Measurements from ENCODE around the gene OR2M2.

DNA sequence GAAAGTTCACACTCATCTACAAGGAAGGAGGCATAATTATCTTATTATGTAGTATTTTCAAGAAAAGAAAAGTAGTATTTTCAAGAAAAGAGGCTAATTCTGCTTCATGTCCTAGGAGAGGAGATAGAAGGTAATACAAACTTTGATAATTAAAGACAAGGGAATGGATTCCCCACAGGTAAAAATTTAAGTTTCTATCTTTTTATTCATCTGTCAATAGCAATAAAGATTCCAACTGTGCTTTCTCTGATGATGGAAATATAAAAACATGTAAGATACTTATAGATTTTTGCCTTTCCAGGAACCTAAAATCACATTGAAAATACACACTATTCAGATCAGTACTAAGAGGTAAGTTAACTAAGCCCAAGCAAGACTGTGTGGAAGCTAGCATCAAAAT is at the start of gene OR2M2:
- TF ChIP-seq, protein P1, sequence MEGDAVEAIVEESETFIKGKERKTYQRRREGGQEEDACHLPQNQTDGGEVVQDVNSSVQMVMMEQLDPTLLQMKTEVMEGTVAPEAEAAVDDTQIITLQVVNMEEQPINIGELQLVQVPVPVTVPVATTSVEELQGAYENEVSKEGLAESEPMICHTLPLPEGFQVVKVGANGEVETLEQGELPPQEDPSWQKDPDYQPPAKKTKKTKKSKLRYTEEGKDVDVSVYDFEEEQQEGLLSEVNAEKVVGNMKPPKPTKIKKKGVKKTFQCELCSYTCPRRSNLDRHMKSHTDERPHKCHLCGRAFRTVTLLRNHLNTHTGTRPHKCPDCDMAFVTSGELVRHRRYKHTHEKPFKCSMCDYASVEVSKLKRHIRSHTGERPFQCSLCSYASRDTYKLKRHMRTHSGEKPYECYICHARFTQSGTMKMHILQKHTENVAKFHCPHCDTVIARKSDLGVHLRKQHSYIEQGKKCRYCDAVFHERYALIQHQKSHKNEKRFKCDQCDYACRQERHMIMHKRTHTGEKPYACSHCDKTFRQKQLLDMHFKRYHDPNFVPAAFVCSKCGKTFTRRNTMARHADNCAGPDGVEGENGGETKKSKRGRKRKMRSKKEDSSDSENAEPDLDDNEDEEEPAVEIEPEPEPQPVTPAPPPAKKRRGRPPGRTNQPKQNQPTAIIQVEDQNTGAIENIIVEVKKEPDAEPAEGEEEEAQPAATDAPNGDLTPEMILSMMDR (IDR thresholded peaks at IDR 0.05): no peak
- no peak for TF ChIP-seq POLR2A (IDR thresholded peaks at IDR 0.05)
